Coronary artery (tissue), 2 donors: ENCODE measurements around the gene MROH2A.

Experiments used
- DNase-seq: peaks from one replicate; pipeline ENCODE4 v3.0.0-alpha.2; 2017; ENCODE audit warnings: low spot score
- H3K27ac ChIP-seq, 2 donors: fragments of 200-600 bp; sonication (generic); one replicate each; pipeline ENCODE4 v1.5.1; 2016 to 2019
- H3K4me3 ChIP-seq: fragments of 200-600 bp; sonication (generic); 2 replicates; pipeline ENCODE4 v1.5.1; 2016; ENCODE audit warnings: mild to moderate bottlenecking, moderate library complexity
- CTCF ChIP-seq: fragments of 200-600 bp; sonication (generic); IDR thresholded peaks from one replicate; pipeline ENCODE4 v1.5.1; 2019; ENCODE audit warnings: antibody characterized with exemption

MROH2A gene

GRCh38 chr2:233824373-233824772 is 46.2 kb downstream of the MROH2A start:
- DNase-seq = no peak
- no peak for TF ChIP-seq CTCF
- H3K27ac ChIP-seq = no peak overlapping the region
- H3K4me3 ChIP-seq = no peak overlapping the region

- TF ChIP-seq CTCF = no peak
- no peak overlapping the region for H3K27ac ChIP-seq
- peak; percentile 41 for DNase-seq
- no peak overlapping the region for H3K4me3 ChIP-seq
Observed at GRCh38 chr2:233828546-233829192, 50.5 kb downstream of the MROH2A start.

DNA sequence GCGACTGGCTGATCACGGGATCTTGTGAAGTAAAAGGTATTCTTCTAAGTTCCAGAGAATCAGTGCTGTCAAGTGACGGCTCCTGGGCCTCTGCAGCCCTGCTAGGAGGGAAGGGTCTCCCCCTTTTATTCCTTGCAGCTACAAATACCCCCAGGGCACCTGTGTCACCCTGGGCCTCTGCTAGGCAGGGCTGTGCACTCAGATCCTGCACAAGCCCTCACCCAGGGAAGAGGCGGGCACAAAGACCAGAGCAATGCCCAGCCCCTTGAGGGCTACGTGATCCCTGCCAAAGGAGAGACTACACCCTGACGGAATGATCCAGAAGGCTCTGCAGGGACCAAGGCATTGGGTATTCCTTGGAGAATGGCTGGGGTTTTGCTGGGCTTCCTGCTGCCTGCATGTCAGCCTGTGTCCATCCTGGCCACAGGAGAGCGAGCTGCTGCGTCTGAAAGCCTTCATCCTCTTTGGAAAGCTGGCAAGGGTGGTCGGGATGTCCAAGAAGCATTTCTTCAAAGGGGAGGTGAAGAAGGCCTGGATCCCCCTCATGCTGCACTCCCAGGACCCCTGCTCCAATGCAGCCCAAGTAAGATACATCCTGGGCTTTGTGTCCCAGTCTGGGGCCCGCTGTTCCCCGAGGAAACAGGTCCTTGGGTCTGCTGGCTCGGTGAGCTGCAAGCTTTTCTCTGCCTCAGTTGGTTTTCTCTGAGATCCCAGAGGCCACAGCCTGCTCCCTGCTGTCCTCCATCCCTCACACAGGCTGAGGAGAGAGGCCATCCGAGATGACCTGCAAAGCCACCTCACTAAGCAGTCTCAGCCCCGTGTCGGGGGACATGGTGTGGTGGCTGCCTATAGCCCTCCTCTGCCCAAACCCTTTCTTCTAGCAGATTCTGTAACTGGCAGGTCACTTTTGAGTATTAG is 51.3 kb downstream of the MROH2A start:
- peak; percentile 53 for DNase-seq
- H3K4me3 ChIP-seq = no peak overlapping the region
- no peak overlapping the region for H3K27ac ChIP-seq
- no peak for TF ChIP-seq CTCF

DNA sequence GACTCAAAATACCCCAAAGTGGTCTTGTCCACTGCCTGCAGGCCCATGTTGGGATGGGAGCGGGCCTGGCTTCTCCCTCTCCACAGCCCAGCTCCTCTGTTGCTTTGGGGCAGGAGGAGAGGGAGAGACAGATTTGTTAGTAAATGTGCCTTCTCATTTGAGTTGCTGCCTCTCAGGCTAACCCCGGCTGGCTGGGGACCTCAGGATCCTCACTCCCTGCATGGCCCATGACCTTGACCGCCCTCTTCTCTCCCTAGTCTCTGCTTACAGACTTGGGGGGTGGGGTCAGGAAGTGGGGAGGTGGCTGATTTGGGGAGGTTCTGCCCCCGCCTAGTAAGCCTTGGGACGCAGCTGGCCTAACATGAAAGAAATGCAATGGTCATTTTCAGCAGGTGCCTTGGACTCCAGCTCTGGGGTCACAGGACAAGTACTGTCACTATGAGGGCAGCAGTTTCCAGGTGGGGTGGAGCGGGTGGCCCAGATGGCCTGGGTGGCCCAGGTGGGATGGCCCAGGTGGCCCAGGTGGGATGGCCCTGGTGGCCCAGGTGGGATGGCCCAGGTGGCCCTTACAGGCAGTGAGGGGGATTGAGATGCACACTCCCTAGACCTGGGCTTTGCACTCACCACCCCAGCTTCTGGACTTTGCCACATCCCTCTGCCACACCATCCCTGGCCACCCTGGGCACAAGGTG is 52.1 kb downstream of the MROH2A start:
- Histone ChIP-seq H3K4me3 (no peak overlapping the region), H3K27ac (no peak overlapping the region)
- no peak for TF ChIP-seq CTCF
- peak; percentile 31 for DNase-seq

- TF ChIP-seq CTCF = no peak
- H3K4me3 ChIP-seq = no peak overlapping the region
- DNase-seq = peak; percentile 45
- H3K27ac ChIP-seq = no peak overlapping the region
Observed at GRCh38 chr2:233831011-233831721, 53.0 kb downstream of the MROH2A start.

- no peak for DNase-seq
- TF ChIP-seq CTCF = no peak
- no peak overlapping the region for H3K4me3 ChIP-seq
- H3K27ac ChIP-seq = no peak overlapping the region
Observed at GRCh38 chr2:233831861-233832260, 53.7 kb downstream of the MROH2A start.
